Measurements from ENCODE around the gene ALDH16A1.

DNA sequence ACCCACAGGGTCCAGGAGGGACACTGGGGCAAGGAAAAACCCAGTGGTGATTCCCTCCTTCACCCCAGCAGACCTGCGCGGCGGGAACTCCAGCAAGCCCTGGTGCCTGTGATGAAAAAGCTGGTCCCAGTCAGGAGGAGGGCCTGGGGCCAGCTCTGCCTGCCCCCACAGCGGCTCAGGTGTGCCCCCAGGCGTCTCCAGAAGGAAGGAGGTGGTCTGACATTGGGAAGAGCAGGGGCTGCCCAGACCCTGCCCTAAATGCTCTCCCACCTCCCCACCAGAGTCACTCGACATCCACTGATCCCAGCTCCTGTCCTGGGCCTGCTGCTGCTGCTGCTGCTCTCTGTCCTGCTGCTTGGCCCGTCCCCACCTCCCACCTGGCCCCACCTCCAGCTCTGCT, 35.9 kb upstream of the ALDH16A1 start:
- TF ChIP-seq, protein P1, sequence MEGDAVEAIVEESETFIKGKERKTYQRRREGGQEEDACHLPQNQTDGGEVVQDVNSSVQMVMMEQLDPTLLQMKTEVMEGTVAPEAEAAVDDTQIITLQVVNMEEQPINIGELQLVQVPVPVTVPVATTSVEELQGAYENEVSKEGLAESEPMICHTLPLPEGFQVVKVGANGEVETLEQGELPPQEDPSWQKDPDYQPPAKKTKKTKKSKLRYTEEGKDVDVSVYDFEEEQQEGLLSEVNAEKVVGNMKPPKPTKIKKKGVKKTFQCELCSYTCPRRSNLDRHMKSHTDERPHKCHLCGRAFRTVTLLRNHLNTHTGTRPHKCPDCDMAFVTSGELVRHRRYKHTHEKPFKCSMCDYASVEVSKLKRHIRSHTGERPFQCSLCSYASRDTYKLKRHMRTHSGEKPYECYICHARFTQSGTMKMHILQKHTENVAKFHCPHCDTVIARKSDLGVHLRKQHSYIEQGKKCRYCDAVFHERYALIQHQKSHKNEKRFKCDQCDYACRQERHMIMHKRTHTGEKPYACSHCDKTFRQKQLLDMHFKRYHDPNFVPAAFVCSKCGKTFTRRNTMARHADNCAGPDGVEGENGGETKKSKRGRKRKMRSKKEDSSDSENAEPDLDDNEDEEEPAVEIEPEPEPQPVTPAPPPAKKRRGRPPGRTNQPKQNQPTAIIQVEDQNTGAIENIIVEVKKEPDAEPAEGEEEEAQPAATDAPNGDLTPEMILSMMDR (conservative IDR thresholded peaks at IDR 0.05 in 1 of 2, IDR thresholded peaks at IDR 0.05 in 1 of 2; ENCODE audit: low read depth in 1 of 2, low read length in 2 of 2), result no peak
- TF ChIP-seq EZH2 (IDR thresholded peaks at IDR 0.05; ENCODE audit: low read length, missing control alignments), result no peak
